Stimulated activated CD8-positive, alpha-beta memory T cell treated with anti-CD3 and anti-CD28 coated beads, Interleukin-2, amount 100 ng/mL, for 48 hours (primary cell): ENCODE data around the gene LENG9.
"Not testable (repeated sequence)": the region's sequence is repeated elsewhere in the genome, so short reads cannot be mapped to it uniquely, and the experiment has no call there.

Experiments
- DNase-seq, 2 donors: peaks; one replicate each; pipeline ENCODE4 v3.0.0-alpha.2; 2020; ENCODE audit warnings: low read depth in 2 of 2

Gene LENG9

DNA sequence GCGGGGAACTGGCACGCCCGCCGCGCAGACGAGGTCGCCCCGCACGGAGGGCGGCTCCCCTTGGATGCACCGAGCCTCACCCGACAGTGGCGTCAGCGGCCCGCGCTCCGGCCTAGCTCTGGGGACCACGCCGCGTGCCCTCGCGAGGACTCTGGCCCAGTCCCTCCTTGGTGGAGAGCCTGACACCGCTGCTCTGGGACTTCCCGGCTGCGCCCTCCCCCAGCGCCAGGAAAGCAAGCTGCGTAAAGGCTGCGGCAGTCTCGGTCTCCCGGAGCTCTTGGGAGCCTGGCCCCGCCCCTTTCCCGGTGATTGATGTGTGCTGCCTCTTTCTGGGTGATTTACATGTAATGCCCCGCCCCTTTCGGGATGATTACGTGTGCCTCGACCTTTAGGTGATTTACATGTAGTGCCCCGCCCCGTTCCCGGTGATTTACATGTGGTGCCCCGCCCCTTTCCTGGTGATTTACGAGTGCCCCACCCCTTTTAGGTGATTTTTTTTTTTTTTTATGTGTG is at the start of gene LENG9:
LENG9 (minus strand) TSS at position 248 of the 513 bp plus-strand sequence. CDS start 252 bp downstream, outside the sequence.
- DNase-seq = peak; percentile 94 to 96

DNA sequence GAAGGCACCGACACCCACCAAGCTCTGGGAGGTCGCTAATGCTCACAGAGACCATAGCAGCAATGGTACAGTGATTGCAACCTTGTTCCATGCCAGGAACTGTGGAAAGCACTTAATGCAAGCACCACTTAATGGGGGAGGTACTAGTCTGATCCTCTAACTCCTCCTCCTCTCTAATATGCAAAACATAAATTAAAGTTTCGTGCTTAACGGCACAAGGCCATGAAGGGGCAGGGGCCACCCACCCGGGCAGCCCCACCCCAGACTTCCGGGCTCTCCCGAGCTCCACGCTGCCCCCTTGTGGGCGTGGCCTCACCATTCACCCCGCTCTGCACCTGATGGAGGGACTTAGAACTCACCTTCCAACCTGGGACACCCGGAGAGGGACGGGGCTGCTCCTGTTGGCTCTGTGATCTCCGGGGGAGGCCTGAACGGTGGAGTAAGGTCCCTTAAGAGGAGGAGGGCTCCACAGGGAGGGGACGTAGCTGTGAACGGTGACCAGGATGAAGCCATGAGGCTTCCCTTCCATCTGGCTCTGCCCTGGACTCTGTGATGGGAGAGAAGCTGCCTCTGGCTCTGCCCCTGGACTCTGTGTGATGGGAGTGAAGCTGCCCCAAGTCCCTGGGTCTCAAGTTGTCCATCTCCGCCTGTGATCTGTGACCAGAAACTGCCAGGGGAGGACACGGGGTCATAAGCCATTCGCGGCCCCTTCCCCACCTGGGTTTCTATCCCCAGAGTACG is 45.8 kb upstream of the LENG9 start:
- not testable (repeated sequence) for DNase-seq

DNA sequence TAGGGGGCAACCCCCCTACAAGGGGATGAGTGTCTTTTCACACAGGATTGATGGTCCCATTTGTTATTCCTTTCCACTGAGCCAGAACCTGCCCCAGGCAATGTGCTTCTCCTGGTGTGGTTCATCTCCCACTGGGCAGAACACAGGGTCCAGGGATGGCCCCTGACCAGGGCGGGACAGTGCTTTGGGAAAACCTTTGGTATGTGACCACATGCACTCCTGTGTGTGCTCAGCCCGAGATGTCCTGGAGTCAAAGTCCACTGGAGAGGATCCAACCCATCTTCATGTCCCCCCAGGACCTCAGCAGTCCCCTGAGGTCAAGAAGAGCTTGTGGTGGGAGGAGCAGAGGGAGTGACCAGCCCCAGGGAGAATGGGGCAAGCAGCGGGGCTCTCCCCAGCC is 44.9 kb upstream of the LENG9 start:
- DNase-seq = not testable (repeated sequence)

DNA sequence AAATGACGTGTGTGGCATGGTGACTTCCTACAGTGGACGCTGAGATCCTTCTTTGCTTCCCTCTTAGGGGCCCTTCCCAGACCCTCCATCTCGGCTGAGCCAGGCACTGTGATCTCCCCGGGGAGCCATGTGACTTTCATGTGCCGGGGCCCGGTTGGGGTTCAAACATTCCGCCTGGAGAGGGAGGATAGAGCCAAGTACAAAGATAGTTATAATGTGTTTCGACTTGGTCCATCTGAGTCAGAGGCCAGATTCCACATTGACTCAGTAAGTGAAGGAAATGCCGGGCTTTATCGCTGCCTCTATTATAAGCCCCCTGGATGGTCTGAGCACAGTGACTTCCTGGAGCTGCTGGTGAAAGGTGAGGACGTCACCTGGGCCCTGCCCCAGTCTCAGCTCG is 44.2 kb upstream of the LENG9 start:
- no peak for DNase-seq

DNA sequence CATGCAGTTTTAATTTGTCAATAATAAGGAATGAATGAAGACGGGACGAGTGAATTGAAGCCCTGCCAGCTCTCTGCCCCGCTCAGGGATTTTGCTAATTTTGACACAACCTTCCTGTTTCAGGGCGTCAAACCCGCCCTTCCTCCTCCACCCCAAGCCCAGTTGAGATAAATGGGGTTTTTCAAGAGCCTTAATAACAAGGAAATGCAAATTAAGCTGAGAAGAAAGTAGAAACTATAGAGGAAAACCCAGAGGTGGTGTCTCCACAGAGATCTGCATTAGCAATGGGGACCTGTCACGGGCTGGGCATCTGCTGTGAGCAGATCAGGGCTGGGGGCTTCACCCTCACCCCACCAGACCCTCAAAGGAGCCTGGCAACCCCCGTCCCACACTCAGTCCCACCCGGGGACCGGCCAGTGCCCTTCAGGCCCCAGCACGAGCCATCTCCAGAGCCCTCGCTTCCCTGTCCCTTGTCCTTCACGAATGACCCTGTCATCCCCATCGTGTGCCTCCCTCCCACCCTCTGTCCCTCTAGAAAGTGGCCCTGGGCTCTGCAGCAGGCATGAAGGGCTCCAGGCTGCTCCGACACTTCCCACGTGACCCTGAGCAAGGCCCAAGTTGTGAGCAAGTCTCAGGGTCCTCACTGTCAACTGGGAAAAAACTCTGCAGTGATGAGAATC is 43.6 kb upstream of the LENG9 start:
- not testable (repeated sequence) for DNase-seq

DNA sequence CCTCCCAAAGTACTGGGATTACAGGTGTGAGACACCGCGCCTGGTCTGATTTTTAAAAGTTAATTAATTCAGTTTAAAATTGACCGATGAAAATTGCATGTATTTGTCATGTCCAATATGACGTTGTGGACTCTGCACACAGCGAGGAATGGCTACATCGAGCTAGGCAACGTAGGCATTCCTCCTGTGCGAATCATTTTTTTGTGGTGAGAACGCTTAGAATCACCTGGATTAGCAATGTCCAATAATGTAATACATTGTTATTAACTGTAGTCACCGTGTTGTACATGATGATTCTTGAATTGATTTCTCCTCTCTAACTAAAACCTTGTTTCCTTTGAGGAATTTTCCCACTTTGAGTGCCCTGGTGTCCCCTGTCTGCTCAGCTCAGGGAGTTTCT is 42.5 kb upstream of the LENG9 start:
- DNase-seq = no peak

DNA sequence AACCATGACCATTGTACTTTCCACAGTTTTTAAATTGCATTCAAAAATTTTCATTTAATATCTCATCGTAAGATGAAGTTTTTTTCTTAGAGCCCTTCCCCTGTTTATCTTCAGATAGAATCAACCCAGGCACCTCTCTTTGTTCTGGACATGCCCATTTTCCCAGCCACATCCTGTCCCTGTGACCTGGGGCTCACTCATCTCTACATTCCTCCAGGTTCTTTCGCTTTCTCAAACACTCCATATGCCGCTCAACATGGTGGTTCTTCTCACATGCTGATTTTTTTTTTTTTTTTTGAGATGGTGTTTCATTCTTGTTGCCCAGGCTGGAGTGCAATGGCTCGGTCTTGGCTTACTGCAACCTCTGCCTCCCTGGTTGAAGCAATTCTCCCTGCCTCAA is 42.0 kb upstream of the LENG9 start:
- not testable (repeated sequence) for DNase-seq

DNA sequence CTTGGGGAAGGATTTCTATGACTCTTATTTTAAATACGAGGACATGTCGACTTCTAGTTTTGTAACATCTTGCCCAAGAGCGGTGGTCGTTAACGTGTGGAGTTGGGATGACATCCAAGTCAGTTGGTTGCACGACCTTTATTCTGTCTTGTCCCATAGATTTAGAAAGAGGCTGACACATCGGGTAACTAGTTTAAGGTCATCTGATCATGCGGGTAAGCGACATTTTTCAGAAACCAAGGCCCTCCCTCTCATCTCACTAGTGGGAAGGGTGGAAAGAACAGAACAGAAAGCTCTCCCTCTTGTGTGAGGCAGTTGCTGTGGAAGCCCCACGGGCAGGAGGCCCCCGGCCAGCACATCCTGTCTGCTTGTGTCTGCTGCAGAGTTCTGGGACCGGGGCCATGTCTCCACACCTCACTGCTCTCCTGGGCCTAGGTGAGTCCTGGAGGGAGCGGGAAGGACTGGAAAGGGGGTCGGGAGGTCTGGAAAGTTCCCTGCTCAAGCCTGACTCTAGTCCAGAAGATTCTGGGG is 39.0 kb upstream of the LENG9 start, which contains the start of gene LAIR2:
LAIR2 (plus strand) TSS at position 314 of the 531 bp plus-strand sequence; CDS start at position 402, 88 bp downstream.
- DNase-seq = no peak

DNA sequence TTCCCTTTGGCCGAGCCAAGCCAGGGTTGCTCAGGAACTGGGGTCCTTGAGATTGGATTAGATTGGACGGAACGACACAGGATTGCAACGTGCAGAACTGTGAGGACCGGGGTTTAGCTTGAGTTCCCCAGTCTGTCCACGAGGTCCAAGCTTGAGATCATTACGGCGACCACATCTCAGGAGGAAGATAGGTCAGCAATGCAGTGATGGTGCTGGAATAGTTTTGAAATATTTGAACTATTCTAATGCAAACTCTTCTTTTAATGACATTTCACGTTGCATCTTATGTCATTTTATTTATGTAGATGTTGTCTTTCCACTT is 34.8 kb upstream of the LENG9 start:
- not testable (repeated sequence) for DNase-seq

DNA sequence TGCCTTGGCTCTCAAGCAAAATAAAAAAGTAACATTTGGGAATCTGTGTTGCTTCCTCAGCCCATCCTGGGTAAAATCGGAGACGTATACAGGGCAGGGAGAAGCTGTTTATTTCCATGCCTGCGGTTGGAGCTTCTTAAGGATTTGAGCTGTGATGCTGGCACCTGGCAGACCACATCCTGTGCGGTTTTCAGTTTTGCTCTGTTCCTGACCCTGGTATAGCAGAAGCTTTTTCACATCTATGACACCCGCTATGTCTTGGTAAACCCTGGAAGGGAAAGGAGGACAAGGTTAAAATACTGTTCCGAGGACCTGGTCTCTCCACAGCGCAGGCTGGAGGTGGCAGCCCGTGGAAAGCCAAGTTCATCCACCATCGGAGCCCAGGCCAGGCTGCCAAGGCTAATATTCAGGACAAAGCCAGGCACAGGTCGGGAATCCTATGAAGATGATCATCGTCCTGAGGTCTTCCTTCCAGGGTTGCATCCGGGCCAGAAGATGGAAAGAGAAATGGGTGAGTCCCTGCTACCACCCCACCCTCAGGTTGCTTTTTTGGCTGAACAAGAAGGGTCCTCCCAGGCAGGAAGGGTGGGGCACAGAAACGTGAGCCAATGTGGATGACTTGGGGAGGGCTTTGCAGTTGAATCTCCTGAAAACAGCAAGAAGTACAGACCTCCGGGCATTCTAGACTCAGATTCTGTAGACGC is 34.3 kb upstream of the LENG9 start:
- DNase-seq = not testable (repeated sequence)

DNA sequence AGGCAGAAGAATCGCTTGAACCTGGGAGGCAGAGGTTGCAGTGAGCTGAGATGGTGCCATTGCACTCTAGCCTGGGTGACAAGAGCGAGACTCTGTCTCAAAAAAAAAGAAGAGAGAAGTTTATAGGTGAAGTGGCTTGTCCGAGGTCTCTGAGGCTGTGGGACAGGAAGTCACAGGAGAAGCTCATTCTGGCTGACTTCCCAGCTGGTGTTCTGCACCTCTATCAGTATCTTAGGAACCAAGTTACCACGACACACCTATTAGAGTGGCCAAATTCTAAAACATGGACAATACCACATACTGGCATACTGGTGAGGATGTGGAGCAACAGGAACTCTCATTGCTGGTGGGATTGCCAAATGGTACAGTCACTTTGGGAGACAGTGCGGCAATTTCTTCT is 31.7 kb upstream of the LENG9 start:
- DNase-seq = not testable (repeated sequence)

DNA sequence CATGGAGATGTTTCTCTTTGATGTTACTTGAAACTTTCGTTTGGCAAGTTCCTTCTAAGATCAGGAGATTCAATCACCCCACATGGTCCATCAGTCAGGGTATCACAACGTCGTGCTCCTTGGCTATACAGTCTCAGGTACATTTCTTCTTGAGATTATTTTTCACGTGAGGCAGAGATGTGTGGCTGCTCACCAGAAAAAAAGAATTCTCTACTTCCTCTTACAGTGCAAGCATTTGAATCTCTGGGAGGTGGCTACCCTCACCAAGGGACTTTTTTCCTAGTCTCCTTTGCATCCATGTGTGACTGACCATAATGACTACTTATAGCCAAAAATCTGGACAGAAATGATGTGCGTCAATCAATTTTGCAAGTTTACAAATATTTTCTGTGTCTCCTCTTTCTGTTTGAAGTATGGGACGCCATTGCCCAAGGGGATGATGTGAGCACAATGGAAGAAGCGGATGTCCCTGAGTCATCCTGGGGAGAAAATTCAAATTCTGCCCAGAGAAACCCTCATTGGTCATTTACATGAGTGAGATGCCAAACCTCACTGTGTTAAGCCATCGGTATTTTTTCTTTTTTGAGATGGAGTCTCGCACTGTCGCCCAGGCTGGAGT is 30.5 kb upstream of the LENG9 start:
- no peak for DNase-seq

DNA sequence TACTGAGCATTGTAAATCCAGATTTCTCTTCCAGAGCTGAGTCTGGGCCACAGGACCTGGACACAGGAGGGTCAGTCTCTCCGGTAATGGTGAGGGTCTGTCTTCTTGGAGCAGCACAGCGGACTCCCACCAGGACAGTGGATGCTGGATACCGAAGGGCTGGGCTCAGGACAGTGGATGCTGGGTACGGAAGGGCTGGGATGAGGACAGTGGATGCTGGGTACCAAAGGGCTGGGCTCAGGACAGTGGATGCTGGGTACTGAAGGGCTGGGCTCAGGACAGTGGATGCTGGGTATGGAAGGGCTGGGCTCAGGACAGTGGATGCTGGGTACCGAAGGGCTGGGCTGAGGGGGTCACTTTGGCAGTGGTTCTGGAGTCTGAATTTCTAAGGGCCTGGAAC is 29.5 kb upstream of the LENG9 start:
- not testable (repeated sequence) for DNase-seq

DNA sequence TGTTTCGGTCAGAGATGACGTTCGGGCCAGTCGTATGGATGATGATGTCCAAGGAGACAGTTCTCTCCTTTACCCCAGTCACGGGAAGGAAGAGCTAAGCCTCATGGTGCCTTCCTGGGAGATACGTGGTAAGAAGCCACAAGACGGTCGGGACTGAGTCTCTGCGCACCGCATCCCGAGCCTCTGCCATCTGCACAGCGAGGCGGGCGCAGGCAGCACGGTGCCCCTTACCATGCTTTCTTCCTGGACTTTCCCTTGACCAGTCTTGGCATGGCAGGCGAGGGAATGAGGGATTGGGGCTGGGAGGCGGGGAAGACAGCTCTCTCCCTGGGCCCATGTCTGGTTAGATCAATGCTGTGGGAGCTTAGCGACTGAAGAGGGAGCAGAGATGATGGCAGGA is 29.0 kb upstream of the LENG9 start:
- DNase-seq = no peak

DNA sequence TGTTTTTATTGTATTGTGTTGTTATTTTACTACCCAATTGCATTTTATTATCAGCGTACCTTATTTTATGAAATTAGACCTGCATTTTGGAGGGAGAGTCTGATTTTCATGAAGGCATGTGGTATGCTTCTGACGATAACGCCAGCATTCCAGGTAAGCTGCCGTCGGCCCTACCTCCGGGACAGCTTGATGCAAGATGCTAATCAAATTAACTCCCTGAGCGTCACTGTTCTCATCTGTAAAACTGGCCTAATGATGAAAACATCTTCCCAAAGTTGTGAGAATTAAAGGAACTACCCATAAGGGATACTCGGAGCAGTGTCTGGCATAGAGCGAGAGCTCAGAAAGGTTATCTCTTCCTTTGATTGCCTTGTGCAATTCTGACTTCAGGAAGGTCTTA is 26.2 kb upstream of the LENG9 start:
- DNase-seq = no peak

DNA sequence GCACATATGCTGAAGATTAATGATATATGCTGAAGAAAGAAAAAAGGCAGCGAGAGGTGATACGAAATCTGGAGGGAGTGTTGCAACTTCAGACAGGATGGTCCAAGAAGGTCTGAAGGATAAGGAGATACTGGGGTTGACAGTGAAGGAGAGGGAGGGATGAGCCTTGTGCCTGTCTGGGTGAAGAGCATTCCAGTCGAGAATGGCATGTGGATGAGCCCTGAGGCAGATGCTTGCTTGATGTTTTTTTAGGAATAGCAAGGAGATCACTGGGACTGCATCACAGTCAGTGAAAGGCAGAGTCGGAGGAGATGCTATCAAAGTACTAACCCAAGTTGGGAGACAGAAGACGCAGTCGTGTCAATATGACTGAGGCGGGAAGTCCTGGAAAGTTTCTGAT is 25.8 kb upstream of the LENG9 start:
- DNase-seq = no peak

DNA sequence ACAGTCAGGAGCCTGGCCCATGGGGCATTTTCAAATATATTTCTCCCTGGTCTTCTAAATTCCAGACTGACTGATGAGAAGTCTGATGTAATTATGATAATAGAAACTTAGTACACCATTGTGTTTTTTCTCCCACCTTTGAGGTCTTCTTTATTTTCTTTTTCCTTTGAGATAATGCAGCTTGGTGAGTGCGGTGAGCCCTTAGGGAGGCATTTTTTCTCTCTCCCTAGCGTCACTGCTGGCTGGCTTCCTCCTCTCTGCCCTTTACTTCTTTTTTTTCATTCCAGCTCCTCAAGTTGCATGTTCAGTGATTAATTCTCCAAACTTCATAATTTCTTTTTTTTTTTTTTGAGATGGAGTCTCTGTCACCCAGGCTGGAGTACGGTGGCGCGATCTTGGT is 22.3 kb upstream of the LENG9 start:
- DNase-seq = no peak

DNA sequence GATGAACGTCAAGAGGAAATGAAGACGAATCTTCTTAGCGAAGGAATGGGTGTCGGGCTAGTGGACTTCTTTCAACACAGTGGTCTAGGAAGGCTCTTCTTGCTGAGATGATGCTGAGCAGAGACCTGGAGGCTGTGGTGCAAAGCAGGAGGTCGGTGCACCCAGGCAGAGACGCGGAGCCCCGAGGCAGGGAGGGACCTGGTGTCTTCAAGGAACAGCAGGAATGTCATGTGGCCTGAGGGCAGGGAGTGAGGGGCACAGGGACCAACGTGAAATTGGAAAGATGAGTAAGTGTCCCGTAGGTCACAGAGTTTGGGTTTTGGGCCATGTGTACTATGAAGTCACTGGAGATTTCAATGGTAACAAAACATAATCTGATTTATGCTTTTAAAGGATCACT is 20.9 kb upstream of the LENG9 start:
- DNase-seq = no peak

DNA sequence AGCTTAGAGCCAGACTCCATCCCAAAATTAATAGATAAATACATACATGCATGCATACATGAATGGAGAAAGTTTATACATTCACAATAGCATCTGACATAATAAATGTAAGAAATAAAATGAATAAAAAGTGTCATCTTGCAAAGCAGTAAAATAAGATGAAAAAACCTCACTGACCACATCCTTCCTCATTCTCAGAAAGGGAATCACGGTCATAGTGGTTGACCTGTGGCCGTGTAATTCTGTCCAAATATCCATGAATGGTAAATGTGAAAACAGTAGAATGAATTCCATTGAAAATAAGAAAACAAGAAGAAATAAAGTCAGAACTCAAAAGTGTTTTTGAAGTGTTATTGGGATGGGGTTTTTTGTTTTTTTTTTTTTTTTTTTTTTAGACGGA is 19.3 kb upstream of the LENG9 start:
- no peak for DNase-seq

DNA sequence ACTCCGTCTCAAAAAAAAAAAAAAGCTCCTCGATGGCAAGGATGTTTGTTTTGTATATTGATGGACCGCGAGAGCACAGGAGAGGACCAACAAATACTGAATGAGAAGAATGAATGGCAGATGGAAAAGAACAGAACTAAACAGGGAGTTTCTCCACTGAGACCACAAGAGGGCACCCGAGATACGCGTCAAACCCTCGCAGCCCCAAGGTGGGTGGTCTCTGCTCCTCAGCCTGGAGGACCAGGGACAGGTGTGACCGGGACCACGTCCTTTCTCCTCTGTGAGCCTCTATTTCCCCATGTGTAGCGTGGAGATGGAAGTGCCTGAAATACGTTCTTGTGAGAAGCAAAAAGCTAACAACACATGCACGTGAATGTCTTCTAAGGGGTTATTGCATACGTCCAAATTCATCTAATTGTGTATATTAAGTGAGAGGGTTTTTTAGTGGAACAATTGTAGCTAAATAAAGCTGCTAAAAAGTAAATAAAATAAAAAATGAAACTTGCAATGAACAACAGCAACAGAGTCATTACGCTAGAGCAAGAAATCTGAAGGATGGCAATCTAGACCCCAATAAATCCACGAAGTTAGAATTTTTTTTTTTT is 17.9 kb upstream of the LENG9 start:
- DNase-seq = no peak

DNA sequence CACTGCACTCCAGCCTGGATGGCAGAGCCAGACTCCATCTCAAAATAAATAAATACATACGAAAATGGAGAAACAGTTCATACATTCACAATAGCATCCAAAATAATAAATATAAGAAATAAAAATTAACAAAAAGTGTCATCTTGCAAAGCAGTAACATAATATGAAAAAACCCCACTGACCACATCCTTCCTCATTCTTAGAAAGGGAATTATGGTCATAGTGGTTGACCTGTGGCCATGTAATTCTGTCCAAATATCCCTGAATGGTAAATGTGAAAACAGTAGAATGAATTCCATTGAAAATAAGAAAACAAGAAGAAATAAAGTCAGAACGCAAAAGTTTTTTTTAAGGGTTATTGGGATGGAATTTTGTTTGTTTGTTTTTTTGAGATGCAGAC is 16.5 kb upstream of the LENG9 start:
- DNase-seq = no peak
